Activated CD8-positive, alpha-beta T cell treated with anti-CD3 and anti-CD28 coated beads for 36 hours (primary cell): ENCODE results near the gene USF1. TPM values are rescaled to one million over a fixed set of nuclear protein-coding genes. Genes with fewer than 3 reads are reported as not detected.
"Not testable (repeated sequence)": the region's sequence is repeated elsewhere in the genome, so short reads cannot be mapped to it uniquely, and the experiment has no call there.

Experiments
- ATAC-seq: fragments of 200-7000 bp; cut with Tn5 transposase; one replicate; pipeline ENCODE4 v1.10.0; 2021; ENCODE audit warnings: mild to moderate bottlenecking, moderate library complexity
- CTCF ChIA-PET: fragments of 350-600 bp; sonication (Branson Sonifier 250); formaldehyde crosslinking; loops from one replicate; lab custom pipeline; 2021; ENCODE audit warnings: antibody characterized with exemption; lab: Charles Lee
- POLR2A ChIA-PET: fragments of 350-600 bp; sonication (Branson Sonifier 250); formaldehyde crosslinking; loops from one replicate; lab custom pipeline; 2021; ENCODE audit warnings: antibody characterized with exemption; lab: Charles Lee
- DNase-seq: peaks from one replicate; pipeline ENCODE4 v3.0.0-alpha.2; 2020
- H3K27ac Mint-ChIP-seq: one replicate; pipeline ENCODE4 v1.8.0; 2021; ENCODE audit warnings: mild to moderate bottlenecking, mixed read lengths
- H3K27me3 Mint-ChIP-seq: one replicate; pipeline ENCODE4 v1.8.0; 2021; ENCODE audit warnings: mixed read lengths
- H3K36me3 Mint-ChIP-seq: one replicate; pipeline ENCODE4 v1.8.0; 2021; ENCODE audit warnings: low read depth, mixed read lengths
- H3K4me1 Mint-ChIP-seq: one replicate; pipeline ENCODE4 v1.8.0; 2021; ENCODE audit warnings: low read depth, mixed read lengths
- H3K4me3 Mint-ChIP-seq: one replicate; pipeline ENCODE4 v1.8.0; 2021; ENCODE audit warnings: mild to moderate bottlenecking, moderate library complexity, mixed read lengths
- H3K9me3 Mint-ChIP-seq: one replicate; pipeline ENCODE4 v1.8.0; 2021; ENCODE audit warnings: mixed read lengths
- CTCF ChIP-seq: fragments of 200-600 bp; IDR thresholded peaks from one replicate; pipeline ENCODE4 v1.8.0; 2022; ENCODE audit warnings: antibody characterized with exemption, mild to moderate bottlenecking
- intact Hi-C: fragments of 100-400 bp; cut with micrococcal nuclease; formaldehyde crosslinking; loops from one replicate; pipeline ENCODE4 v1.10.0; 2022
- total RNA-seq, 2 experiments: library from RNA; stranded (reverse); gene quantifications; one replicate each; pipeline ENCODE4 v1.2.3, GENCODE V29; 2021

USF1 gene
- total RNA-seq, 2 experiments from 2014 or later, result 50.0 to 52.1 TPM

DNA sequence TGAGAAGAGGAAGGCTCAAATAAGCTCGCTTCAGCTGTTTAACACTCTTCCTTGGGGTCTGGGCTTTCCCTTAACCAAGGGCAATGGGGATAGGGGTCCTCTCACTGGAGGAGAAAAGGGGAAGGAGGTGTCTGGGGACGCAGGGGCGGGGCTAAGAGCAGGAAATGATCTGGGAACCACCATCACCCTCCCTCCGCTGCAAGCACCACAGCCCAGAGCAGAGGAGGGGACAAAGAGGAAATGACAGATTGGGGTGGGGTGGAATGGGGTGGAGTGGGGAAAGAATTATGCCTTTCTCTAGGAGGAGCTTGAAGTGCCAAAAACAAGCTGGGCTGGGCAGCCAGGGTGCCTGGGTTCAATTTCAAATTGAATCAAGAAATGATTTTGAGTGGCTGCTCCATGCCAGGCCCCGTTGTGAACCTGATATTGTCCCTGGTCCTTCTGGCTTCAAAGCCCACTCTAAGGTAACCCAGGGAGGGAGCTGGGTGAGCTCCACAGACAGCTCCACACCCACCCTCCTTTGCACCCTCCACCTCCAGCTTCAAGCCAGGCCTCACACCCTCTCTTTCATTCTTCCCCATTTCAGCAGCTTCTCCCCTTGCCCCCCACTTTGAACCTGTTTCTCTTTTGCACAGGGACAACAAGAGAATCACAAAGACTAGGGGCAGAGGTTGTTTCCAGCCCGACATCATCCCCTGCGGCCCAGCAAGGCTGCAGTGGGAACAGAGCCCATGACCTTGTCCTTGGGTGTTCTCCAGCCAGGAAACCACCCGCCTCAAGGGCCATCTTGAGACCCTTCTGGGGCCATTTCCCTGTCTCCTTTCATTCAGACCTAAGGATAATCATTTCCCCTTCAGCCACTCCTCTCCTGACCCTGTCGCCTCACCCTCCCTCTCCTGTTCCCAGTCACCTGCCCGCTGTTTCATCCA is 22.8 kb upstream of the USF1 start:
- ChIA-PET CTCF (interaction anchor here (0.8 to 11.1 kb wide), 7 partner anchors 14 to 97 kb away, joined by 3 to 200 read pairs (median 4); partner anchors contain the start of genes KLHDC9, PPOX and USF1), POLR2A (interaction anchor here (1.3 to 7.6 kb wide), 5 partner anchors 9 to 47 kb away, joined by 3 to 99 read pairs (median 4); partner anchors contain the start of genes F11R, KLHDC9 and USF1)
- Mint-ChIP-seq H3K27me3 (no peaks in the 10 kb centered on the region), H3K9me3 (no peaks in the 10 kb centered on the region), H3K4me3 (peak overlapping the region; percentile 97), H3K4me1 (peaks cover 56% of the 10 kb centered on the region), H3K36me3 (peaks cover 44% of the 10 kb centered on the region), H3K27ac (peak overlapping the region; percentile 98)
- ATAC-seq, result peak; percentile 75
- intact Hi-C loops, result loop anchor here (5.0 kb wide), 1 partner anchor 34 kb away; no protein-coding TSS in a partner anchor
- no peak for TF ChIP-seq CTCF
- DNase-seq, result peak; percentile 92

- CTCF ChIA-PET, result interaction anchor here (1.3 to 11.1 kb wide), 2 partner anchors 30 to 69 kb away, joined by 3 to 200 read pairs; partner anchors contain the start of gene KLHDC9
- no peaks in the 10 kb centered on the region for H3K9me3 Mint-ChIP-seq
- no peaks in the 10 kb centered on the region for H3K27me3 Mint-ChIP-seq
- intact Hi-C loops, result loop anchor here (5.0 kb wide), 1 partner anchor 36 kb away; no protein-coding TSS in a partner anchor
- DNase-seq (peak; percentile 43), ATAC-seq (peak; percentile 8)
- POLR2A ChIA-PET, result interaction anchor here (0.6 to 7.6 kb wide), 2 partner anchors 20 to 31 kb away, joined by 4 to 99 read pairs; partner anchors contain the start of gene USF1
- no peak for TF ChIP-seq CTCF
- peak overlapping the region; percentile 97 for H3K4me3 Mint-ChIP-seq
- peaks cover 58% of the 10 kb centered on the region for H3K36me3 Mint-ChIP-seq
- H3K4me1 Mint-ChIP-seq, result peaks cover 63% of the 10 kb centered on the region
- H3K27ac Mint-ChIP-seq, result peak overlapping the region; percentile 98
These were observed 20.9 kb upstream of the USF1 start for GRCh38 chr1:161066694-161067093.

- not testable (repeated sequence) for H3K4me3 Mint-ChIP-seq, ATAC-seq, DNase-seq, H3K27me3 Mint-ChIP-seq, H3K9me3 Mint-ChIP-seq
- ChIA-PET CTCF (interaction anchor here (1.0 to 11.1 kb wide), 3 partner anchors 11 to 68 kb away, joined by 4 to 200 read pairs (median 5); partner anchors contain the start of gene KLHDC9), POLR2A (interaction anchor here (7.6 kb wide), 1 partner anchor 19 kb away, joined by 99 read pairs; the partner anchor contains the start of gene USF1)
- peaks cover 62% of the 10 kb centered on the region for H3K4me1 Mint-ChIP-seq
- intact Hi-C loops, result loop anchor here (5.0 kb wide), 1 partner anchor 37 kb away; no protein-coding TSS in a partner anchor
- H3K27ac Mint-ChIP-seq, result peak overlapping the region; percentile 57
- H3K36me3 Mint-ChIP-seq, result peaks cover 62% of the 10 kb centered on the region
These were observed 19.9 kb upstream of the USF1 start for GRCh38 chr1:161065681-161066080.

DNA sequence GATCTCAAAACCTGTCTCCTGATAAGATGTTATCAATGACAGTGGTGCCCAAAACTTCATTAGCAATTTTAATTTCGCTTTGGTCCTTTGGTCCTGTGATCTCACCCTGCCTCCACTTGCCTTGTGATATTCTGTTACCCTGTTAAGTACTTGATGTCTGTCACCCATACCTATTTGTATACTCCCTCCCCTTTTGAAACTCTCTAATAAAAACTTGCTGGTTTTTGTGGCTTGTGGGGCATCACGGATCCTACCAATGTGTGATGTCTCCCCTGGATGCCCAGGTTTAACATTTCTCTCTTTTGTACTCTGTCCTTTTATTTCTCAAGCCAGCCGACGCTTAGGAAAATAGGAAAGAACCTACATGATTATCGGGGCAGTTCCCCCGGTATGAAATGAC is 18.2 kb upstream of the USF1 start:
- Mint-ChIP-seq H3K4me3 (peak overlapping the region; percentile 49), H3K36me3 (peaks cover 73% of the 10 kb centered on the region), H3K4me1 (peaks cover 67% of the 10 kb centered on the region), H3K27ac (peak overlapping the region; percentile 89)
- CTCF ChIA-PET, result interaction anchor here (11.1 kb wide), 1 partner anchor 33 kb away, joined by 200 read pairs; the partner anchor contains the start of gene KLHDC9
- H3K27me3 Mint-ChIP-seq, ATAC-seq, intact Hi-C loops, DNase-seq, H3K9me3 Mint-ChIP-seq: not testable (repeated sequence)
- POLR2A ChIA-PET, result interaction anchor here (7.6 kb wide), 1 partner anchor 18 kb away, joined by 99 read pairs; the partner anchor contains the start of gene USF1

DNA sequence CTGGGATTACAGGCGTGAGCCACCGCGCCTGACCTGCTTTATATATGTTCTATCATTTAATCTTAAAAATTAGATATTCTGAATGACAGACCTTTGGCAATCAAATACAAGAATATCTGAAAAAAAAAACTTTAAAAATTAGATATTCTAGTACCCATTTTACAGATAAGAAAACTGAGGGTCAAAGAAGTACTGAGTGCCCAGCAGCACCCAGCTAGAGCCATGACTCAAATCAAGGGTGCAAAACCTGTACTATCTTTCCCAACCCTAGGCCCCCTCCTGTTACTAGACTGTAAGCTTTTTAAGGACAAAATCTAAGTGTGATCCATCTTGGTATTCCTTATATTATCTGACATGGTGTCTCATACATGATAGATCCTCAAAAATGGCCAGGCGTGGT is 15.6 kb upstream of the USF1 start:
- CTCF ChIA-PET, result interaction anchor here (0.7 to 2.9 kb wide), 6 partner anchors 21 to 221 kb away, joined by 3 to 18 read pairs (median 3); partner anchors contain the start of gene KLHDC9
- peaks cover 64% of the 10 kb centered on the region for H3K36me3 Mint-ChIP-seq
- intact Hi-C loops, result no loop called here
- peaks cover 62% of the 10 kb centered on the region for H3K4me1 Mint-ChIP-seq
- ATAC-seq (no peak), DNase-seq (no peak)
- H3K9me3 Mint-ChIP-seq, result no peaks in the 10 kb centered on the region
- POLR2A ChIA-PET, result interaction anchor here (0.6 to 5.8 kb wide), 3 partner anchors 9 to 24 kb away, joined by 3 to 52 read pairs (median 6); partner anchors contain the start of gene USF1
- H3K27ac Mint-ChIP-seq, result peak overlapping the region; percentile 71
- H3K27me3 Mint-ChIP-seq, result no peaks in the 10 kb centered on the region
- H3K4me3 Mint-ChIP-seq, result no peak overlapping the region
- TF ChIP-seq CTCF, result no peak
